Stimulated activated CD4-positive, alpha-beta T cell treated with anti-CD3 and anti-CD28 coated beads, Interleukin-2, amount 100 ng/mL, for 4 hours (primary cell): Measurements from ENCODE around the gene TOLLIP.
"Not testable (repeated sequence)": the region's sequence is repeated elsewhere in the genome, so short reads cannot be mapped to it uniquely, and the experiment has no call there.

Experiments
- DNase-seq: peaks from one replicate; pipeline ENCODE4 v3.0.0-alpha.2; 2020; ENCODE audit warnings: low read depth

The TOLLIP gene

DNA sequence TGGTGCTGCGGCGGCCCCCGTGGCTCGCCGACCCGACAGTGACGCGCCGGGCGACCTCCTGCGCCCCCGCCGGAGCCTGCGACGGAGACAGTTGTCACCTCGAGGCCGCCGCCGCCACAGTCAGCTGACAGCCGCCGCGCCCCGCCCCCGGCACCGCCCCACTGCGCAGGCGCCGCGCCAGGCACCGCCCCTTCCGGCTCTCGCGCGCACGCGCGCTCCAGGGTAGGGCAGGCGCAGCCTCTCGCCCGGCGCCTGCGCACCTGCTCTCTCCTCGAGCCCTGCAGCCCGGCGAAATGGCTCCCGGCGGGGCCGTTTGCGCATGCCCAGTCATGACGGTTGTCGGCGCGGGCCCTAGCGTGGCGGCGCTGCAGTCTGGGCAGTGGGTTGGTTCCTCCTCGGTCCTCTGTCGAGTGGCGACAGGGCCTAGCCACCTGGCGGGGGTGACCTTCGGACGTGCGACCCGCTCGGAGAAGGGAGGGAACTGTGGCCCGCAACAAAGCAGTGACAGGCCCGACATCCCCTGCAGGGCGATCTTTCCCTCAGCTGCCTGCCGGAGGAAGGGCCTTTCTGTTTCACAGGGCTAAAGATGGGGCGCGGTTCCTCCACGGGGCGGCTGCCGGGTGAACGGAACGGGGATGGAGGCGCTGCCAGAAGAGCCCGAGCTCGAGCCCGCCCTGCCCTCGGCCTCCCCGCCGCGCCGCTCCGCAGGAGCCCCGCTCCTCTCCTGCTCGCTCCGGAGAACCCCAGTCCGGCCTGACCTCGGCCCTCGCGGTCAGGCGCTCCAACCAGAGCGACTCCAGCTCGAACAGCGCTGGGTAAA, at the start of gene TOLLIP:
Gene TOLLIP, minus strand, starts transcription at position 135 of the 820 bp plus-strand sequence. Its CDS starts 134 bp downstream, at position 1.
- peak; percentile 97 for DNase-seq

DNA sequence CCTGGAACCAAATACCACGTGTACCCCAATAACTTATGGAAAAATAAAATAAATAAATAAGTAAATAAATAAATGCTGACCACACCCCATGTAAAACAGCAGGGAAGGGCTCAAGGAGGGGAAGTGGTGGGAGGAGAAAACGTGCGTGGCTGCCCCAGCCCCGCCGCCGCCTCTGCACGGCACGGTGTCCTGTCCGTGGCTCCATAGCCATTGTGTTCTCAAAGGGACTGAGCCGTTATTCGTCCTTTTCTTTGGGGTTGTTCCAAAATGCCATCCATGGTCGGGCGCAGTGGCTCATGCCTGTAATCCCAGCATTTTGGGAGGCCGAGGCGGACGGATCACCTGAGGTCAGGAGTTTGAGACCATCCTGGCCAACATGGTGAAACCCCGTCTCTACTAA, 49.5 kb upstream of the TOLLIP start:
- DNase-seq: not testable (repeated sequence)

DNA sequence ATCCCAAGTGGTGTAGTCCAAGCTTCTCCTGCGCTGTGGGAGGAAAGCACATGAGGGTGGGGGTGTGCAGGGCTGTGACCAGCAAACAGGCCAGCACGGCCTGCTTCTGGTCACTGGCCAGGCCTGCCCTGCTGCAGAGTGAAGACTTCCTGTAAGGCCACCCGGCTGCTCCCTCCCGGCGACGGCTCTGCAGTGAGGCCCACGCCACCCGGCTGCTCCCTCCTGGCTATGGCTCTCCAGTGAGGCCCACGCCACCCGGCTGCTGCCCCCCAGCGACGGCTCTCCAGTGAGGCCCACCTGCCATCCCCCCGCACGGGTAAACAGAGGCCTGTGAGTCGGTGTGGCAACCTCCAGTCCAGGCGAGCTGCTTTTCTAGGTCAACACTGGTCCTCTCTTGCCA, 48.9 kb upstream of the TOLLIP start:
- DNase-seq: no peak

DNA sequence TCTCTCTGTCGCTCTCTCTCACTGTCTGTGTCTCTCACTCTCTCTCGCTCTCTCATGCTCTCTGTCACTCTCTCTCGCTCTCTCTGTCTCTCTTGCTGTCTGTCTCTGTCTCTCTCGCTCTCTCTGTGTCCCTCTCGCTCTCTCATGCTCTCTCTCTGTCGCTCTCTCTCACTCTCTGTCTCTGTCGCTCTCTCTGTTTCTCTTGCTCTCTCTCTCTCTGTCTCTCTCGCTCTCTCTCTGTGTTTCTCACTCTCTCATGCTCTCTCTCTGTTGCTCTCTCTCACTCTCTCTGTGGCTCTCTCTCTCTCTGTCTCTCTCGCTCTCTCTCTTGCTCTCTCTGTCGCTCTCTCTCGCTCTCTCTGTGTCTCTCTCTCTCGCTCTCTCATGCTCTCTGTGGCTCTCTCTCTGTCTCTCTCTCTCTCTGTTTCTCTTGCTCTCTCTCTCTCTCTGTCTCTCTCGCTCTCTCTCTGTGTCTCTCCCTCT, 47.1 kb upstream of the TOLLIP start:
- DNase-seq: no peak

DNA sequence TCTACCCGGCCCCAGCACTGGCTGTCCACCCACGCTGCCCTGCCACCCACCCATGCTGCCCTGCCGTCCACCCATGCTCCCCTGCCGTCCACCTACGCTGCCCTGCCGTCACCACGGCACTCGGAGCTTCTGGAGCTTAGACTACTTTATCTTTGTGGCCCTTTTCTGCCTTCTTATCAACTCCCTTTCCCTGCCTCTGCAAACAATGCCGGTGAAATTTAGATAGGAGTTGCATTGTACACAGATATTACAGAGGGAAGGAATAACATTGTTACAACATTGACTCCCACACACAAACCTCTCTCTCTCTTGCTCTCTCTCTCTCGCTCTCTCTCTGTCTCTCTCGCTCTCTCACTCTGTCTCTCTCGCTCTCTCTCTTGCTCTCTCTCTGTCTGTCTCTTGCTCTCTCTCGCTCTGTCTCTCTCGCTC, 46.6 kb upstream of the TOLLIP start:
- no peak for DNase-seq

DNA sequence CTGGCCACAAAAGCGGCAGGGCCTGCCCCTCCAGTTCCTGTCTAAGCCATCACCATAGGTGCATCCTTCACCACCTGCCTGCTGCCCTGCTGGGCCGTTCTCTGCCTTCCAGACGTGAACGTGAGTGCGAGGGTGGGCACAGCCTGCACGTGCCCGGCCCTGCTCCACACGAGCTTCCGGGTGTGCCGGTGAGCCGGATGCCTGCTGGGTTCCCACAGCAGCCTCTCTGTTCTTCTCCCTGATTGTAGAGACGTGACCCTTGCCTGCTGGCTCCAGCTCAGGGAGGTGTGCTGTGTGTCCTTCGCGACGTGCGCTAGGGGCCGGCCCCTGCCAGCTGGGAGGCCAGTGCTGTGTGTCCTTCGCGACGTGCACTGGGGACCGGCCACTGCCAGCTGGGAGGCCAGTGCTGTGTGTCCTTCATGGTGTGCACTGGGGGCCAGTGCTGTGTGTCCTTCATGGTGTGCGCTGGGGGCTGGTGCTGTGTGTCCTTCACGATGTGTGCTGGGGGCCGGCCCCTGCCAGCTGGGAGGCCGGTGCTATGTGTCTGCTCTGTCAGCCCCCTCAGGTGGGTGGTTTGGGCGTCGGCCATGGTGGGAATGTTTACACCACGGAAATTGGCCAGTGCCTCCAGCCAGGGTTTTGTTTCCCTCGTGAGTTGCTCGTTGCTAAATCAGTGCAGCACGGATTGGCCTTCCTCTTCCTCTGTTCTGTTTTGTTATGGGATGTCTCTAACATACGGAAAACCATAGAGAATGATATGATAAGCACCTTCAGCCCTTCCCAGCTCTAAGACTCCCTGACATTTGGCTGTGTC, 44.9 kb upstream of the TOLLIP start:
- DNase-seq: no peak

DNA sequence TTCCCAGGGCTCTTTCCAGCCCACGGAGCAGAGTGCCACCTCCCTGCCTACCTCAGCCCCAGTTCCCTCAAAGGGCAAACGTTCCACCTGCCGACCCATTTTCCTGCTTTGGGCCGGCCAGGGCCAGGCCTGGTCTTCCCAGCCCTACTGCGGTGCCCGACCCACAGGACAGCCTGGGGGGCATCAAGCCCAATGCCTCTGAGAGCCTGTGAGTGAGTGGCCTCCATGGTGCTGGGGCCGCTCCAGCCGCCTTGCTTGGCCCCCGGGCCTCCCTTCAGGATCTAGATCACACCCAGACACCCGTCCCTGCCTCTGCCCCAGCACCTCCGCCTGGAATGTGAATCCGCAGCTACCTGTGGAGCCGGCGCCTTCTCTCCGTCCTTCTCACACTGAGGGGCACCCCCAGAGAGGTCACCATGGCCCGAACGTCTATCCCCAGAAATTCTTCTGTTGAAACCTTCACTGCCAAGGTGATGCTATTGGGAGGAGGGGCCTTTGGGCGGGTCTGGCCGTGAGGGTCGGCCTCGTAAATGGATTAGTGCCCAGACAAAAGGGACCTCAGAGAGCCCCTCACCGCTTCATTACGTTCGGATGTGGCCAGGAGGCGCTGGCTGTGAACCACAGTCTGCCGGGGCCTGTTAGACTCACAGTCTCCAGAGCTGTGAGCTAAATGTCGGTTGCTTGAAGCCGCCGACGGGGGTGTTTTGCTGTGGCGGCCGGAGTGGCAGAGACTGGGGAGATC, 44.1 kb upstream of the TOLLIP start:
- DNase-seq: no peak

DNA sequence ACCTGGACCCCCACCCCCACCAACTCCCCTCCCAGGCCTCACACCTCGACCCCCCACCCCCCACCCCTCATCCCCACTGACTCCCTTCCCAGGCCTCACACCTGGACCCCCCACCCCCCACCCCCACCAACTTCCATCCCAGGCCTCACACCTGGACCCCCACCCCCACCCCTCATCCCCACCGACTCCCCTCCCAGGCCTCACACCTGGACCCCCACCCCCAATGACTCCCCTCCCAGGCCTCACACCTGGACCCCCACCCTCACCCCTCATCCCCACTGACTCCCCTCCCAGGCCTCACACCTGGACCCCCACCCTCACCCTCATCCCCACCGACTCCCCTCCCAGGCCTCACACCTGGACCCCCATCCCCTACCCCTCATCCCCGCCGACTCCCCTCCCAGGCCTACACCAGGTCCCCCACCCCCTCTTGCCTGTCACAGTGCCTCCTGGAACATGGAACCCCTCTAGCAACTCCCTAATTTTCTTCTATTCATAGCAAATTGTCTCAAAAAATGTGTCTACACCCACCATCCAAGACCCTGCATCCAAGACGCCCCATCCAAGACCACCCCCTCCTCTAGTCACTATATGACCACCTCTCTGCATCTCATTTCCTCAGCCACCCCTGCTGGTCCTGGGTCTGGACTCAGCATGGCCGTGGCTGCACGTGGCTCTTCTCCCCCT, 43.4 kb upstream of the TOLLIP start:
- DNase-seq: no peak

DNA sequence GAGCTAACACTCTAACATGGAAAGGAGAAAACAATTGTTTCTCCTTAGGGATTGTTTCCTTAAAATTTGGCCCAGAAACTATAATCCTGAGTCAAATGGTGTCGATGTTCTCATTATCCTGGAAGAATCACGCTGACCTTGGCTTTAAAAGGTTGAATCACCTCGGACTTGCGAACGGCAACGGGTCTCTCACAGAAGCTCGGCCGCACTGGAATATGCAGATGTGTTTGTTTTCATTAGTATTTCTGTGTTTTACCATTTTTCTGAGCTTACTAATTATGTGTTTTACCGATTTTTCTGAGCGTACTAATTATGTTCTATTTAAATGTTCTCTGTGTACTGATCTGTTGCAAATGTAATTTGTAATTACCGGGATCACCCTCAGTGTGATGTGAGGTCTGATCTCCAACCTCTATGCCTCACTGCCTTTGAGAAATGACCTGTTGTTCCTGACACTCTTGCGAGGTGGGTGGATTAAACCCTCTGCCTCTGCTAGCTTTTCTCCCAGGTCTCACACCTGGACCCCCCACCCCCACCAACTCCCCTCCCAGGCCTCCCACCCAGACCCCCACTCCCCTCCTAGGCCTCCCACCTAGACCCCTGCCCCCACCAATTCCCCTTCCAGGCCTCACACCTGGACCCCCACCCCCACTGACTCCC, 42.0 kb upstream of the TOLLIP start:
- DNase-seq: no peak

DNA sequence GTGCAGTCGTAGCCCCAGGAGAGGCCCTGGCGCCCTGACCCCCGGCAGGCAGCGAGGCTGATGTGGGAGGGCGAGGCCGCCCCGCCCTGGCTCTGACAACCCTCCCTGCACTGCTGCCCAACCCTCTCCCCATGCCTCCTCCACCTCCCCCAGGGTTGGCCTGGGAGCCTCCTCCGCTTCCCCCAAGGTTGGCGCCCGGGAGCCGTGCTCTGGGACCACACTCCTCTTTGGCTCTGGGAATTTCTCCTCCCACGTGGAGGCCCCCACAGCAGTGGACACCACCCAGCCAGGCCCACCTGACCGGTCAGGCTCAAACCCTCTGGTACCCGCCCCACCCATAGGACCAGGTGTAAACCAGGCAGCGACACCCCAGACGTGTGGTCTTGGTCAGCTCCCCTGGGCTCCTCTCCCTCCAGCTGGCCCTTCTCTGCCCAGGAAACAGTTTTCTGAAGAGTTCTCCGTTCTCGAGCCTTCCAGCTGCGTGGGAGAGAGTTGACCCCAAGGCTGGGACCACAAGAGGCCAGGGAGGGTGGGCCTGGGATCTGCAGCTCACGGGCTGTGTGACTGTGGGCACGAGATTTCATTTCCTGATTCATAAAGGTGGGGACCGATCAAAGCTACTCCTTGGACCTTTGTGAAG, 40.8 kb upstream of the TOLLIP start:
- DNase-seq: no peak

DNA sequence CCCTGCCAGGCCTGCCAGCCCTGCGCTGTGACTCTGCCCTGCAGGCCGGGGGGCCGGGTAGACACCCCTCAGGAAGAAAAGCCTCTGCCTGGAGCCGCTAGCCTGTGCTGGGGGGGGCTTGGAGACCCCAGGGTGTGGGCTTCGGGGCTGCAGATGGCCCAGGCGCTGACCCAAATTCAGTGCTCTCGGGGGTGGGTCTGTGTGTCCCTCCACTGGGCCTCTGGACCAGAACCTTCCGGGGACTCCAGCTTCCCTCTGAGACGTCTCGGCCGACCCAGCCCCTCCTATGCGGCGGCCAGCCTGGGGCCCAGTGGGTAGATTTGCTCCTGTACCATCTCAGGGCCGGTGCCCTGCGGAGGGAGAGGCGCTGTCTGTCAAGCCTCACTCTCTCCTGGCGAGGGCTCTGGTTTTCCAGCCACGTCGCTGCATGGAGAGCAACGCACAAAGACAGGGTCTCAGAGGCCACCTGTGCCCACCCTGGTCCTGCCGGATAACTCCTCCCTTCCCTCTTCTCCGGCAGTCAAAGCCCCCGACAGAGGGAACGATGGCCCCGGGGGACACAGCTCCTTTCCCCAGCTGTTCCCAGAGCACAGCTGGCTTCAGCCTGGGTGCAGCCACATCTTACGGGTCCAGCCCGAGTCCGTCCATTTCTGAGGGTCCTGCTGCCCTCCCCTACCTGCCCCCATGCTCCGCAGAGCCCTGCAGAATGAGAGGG, 40.1 kb upstream of the TOLLIP start:
- DNase-seq: no peak

DNA sequence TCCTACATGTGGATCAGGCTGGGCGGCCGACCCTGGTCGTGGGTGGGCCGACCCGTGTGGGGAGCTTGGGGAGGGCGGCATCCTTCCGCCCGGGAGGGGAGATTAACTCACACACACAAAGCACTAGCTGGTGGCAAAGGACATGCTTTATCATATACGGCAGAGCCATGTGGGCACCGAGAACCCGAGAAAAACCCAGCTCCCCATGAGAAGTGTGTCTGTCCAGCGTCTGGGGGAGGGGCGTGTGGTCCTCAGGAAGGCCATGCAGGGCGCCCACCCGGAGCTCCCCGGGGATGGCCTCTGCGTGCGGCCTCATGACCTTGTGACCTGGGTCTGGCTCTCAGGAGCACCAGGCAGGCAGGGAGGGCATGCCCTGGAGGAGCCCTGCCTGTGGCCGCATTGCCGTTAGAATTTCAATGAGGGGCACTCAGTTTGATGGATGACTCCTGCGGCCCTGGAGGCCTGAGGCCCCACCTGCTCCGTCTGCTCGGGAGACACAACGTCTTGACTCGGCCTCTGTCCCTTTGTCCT, 39.4 kb upstream of the TOLLIP start:
- no peak for DNase-seq

DNA sequence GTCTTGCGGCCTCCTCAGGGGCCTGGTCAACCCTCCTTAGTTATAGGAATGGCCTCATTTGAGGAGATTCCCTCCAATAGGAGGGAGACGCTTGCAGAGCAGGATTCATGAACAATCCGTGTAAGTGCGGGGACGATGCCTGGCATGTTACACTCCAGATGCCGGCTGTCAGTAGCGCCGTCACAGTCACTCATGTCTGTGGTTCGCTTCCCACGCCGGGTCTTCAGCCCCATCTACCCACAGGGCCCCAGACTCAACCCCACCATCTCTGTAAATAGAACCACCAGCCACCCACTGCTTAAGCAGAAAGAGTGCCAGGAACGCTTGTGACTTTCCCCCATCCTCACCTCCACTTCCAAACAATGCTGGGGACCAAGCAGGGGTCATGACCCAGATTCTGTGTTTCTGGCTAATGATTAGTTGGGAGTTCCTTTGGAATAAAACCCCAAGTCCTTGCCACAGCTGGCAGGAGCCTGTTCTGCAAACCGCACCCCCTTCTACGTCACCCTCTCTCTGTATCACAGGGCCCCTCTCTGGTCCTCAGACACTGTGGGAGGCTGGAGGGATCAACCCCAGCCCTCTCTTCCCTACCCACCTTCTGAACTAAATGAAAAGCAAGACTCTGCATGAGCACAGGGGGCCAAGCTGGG, 38.8 kb upstream of the TOLLIP start:
- no peak for DNase-seq

DNA sequence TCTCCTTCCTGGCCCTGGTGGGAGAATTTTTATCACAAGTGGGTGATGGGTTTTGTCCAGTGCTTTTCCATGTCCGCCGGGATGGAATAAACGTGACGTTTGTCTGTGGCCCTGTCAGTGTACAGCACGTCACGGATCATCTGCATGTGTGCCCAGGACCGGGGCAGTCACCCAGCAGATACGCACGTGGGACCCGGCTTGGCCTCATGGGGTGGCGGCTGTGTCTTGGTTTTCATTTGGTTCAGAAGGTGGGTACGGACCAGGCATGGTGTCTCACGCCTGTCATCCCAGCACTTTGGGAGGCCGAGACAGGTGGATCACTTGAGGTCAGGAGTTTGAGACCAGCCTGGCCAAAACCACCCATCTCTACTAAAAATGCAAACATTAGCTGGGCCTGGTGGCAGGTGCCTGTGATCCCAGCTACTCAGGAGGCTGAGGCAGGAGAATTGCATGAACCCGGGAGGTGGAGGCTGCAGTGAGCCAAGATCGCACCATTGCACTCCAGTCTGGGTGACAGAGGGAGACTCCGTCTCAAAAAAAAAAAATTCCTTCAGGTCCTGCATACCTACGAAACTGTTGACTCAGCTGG, 38.1 kb upstream of the TOLLIP start:
- not testable (repeated sequence) for DNase-seq

DNA sequence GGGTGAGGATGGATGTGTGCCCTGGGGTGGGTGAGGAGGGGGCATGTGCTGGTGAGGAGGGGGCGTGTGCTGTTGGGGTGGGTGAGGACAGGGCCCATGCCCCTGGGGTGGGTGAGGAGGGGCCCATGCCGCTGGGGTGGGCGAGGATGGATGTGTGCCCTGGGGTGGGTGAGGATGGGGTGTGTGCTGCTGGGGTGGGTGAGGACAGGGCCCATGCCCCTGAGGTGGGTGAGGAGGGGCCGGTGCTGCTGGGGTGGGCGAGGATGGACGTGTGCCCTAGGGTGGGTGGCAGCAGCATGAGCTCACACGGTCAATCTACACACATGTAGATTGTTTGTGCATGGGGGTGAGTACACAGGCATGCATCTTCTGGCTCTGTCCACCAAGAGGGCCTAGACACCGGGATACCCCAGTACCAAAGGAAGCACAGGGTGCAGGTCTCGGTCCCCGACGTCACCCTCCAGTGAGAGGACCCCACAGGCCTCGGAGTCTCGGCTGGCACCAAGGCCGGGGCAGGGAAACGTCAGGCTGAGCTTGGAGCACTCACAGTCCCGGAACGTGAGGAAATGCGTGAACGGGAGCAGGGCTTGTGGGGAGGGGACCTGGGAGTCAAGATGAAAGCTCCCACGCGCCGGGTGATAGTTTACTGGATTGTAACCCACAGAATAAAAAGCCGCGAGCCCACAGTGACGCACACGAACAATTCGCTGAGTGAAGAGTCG, 37.4 kb upstream of the TOLLIP start:
- DNase-seq: no peak

DNA sequence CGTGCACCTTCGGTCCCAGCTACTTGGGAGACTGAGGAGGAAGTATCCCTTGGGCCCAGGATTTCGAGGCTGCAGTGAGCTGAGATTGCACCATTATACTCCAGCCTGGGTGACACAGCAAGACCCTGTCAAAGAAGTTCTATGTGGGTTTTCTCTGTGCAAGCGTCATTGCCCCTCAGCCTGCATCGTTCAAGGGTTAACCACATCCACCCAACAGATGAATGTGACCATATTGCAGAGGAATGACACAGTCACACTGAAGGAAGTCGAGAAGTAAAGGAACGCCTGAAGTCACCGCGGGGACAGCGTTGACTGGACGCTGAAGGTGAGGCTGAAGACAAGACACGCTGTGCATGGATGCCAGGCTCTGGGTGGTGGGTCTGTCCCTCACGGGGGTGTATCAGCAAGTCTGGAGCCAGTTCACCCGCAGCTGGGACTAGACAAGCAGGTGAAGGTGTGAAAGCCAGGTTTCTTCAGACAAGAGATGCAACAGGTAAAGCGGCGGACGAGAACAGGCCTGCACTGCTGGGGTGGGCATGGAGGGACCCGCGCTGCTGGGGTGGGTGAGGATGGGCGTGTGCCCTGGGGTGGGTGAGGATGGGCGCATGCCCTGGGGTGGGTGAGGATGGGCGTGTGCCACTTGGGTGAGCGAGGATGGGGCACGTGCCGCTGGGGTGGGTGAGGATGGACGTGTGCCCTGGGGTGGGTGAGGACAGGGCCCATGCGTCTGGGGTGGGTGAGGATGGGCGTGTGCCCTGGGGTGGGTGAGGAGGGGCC, 36.5 kb upstream of the TOLLIP start:
- DNase-seq: no peak

DNA sequence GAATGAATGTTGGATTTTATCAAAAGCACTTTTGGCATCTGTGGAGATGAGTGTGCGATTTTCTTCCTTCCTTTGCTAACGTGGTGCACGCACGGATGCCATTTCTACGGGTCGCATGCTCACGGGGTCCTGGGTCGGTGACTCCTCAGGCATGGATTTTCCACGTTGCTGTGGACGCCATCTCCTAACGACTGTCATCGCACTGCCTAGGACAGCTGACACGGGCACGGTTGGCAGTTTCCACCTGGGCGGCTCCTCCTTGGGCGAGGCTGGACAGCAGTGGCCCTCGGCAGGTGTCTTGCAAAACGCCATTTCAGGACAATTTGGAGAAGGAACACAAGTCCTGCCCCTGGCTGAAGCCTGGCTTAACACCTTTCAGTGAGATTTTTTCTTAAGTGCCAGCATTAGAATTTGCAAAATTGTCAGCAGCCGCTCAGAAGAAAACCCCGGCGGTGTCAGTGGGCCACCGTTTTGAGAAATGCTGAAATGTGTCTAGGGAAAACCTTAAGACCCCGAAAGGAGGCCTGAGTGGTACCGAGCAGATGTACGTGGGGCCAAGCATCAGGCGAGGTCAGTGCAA, 34.7 kb upstream of the TOLLIP start:
- DNase-seq: no peak
